IMR-90 (cell line): ENCODE results near the gene RCN2. TPM values are rescaled to one million over a fixed set of nuclear protein-coding genes. Genes with fewer than 3 reads are reported as not detected.

Experiments used
- ATAC-seq: fragments of 200-7000 bp; cut with Tn5 transposase; 2 replicates; pipeline ENCODE4 v1.9.1; 2020; ENCODE audit warnings: low read depth, mild to moderate bottlenecking, moderate library complexity
- BruUV-seq: library from RNA; stranded (reverse); fragments of 400-500 nt; replicated peaks from 2 replicates; lab custom pipeline; 2021; lab: Mats Ljungman, UMichigan
- CTCF ChIA-PET: fragments of 300-600 bp; formaldehyde crosslinking; extraction: SDS; loops from one replicate; lab custom pipeline; 2021; ENCODE audit warnings: antibody characterized with exemption; lab: Yijun Ruan, JAX
- POLR2A ChIA-PET: fragments of 300-600 bp; sonication (Branson Sonifier 250); formaldehyde crosslinking; loops from one replicate; lab custom pipeline; 2022; ENCODE audit warnings: antibody characterized with exemption; ENCODE audit not compliant: unreplicated experiment; lab: Charles Lee
- DNase-seq: peaks from one replicate; pipeline ENCODE4 v3.0.0; 2013
- H2AFZ ChIP-seq: replicated peaks from 2 replicates; pipeline ENCODE3; 2013; ENCODE audit warnings: low read length, mild to moderate bottlenecking; ENCODE audit not compliant: poor library complexity
- H2AK5ac ChIP-seq: 2 replicates; pipeline ENCODE4 v1.6.1; 2013; ENCODE audit warnings: low read depth, low read length, inconsistent platforms
- H2AK9ac ChIP-seq: replicated peaks from 2 replicates; pipeline ENCODE3; 2013; ENCODE audit warnings: mild to moderate bottlenecking, low read depth, low read length, moderate library complexity; ENCODE audit not compliant: poor library complexity
- H2BK120ac ChIP-seq: 2 replicates; pipeline ENCODE4 v1.6.1; 2013; ENCODE audit warnings: low read depth, low read length, inconsistent platforms
- H2BK15ac ChIP-seq: 3 replicates; pipeline ENCODE4 v1.6.1; 2013; ENCODE audit warnings: low read depth, low read length, inconsistent platforms
- H2BK20ac ChIP-seq: 2 replicates; pipeline ENCODE4 v1.6.1; 2013; ENCODE audit warnings: low read depth, mild to moderate bottlenecking, inconsistent platforms, low read length, moderate library complexity
- H2BK5ac ChIP-seq: 2 replicates; pipeline ENCODE4 v1.6.1; 2013; ENCODE audit warnings: mild to moderate bottlenecking, low read depth, low read length, inconsistent platforms; ENCODE audit not compliant: poor library complexity, severe bottlenecking
- H3K14ac ChIP-seq: replicated peaks from 2 replicates; pipeline ENCODE4 v1.6.1; 2013; ENCODE audit warnings: low read depth, low read length, inconsistent platforms
- H3K18ac ChIP-seq: 2 replicates; pipeline ENCODE4 v1.6.1; 2013; ENCODE audit warnings: low read depth, low read length, control low read depth
- H3K23ac ChIP-seq: 2 replicates; pipeline ENCODE4 v1.6.1; 2013; ENCODE audit warnings: low read depth, low read length, inconsistent platforms
- H3K27ac ChIP-seq: 2 replicates; pipeline ENCODE4 v1.5.1; 2013; ENCODE audit warnings: mild to moderate bottlenecking, control low read depth, low read length; ENCODE audit not compliant: insufficient read depth
- H3K27me3 ChIP-seq: 2 replicates; pipeline ENCODE4 v1.6.1; 2013; ENCODE audit warnings: low read length; ENCODE audit not compliant: control insufficient read depth, insufficient read depth
- H3K36me3 ChIP-seq: 2 replicates; pipeline ENCODE4 v1.6.1; 2013; ENCODE audit warnings: low read length, mixed read lengths; ENCODE audit not compliant: control insufficient read depth, insufficient read depth
- H3K4ac ChIP-seq: 2 replicates; pipeline ENCODE4 v1.6.1; 2013; ENCODE audit warnings: low read depth, low read length, inconsistent platforms
- H3K4me1 ChIP-seq: 2 replicates; pipeline ENCODE4 v1.6.1; 2013; ENCODE audit warnings: low read length, mixed read lengths; ENCODE audit not compliant: control insufficient read depth, insufficient read depth
- H3K4me2 ChIP-seq: 2 replicates; pipeline ENCODE4 v1.6.1; 2013; ENCODE audit warnings: low read depth, mild to moderate bottlenecking, control low read depth, low read length, moderate library complexity
- H3K4me3 ChIP-seq: 2 replicates; pipeline ENCODE4 v1.5.1; 2013; ENCODE audit warnings: low read depth, mild to moderate bottlenecking, control low read depth, low read length, moderate library complexity; ENCODE audit not compliant: insufficient read depth
- H3K56ac ChIP-seq: 2 replicates; pipeline ENCODE4 v1.6.1; 2013; ENCODE audit warnings: low read length, inconsistent platforms; ENCODE audit not compliant: insufficient read depth; ENCODE audit errors: extremely low read depth
- H3K79me1 ChIP-seq, 2 experiments: 2 replicates each; pipeline ENCODE4 v1.6.1; 2013; ENCODE audit warnings: low read length in 2 of 2, inconsistent platforms in 1 of 2, low read depth in 1 of 2
- H3K9ac ChIP-seq: 2 replicates; pipeline ENCODE4 v1.6.1; 2013; ENCODE audit warnings: low read depth, low read length, control low read depth
- H3K9me1 ChIP-seq: 2 replicates; pipeline ENCODE4 v1.6.1; 2013; ENCODE audit warnings: low read length, inconsistent platforms; ENCODE audit not compliant: insufficient read depth
- H3K9me3 ChIP-seq: 2 replicates; pipeline ENCODE4 v1.6.1; 2013; ENCODE audit warnings: low read length; ENCODE audit not compliant: control insufficient read depth, insufficient read depth
- H4K20me1 ChIP-seq: 2 replicates; pipeline ENCODE4 v1.6.1; 2013; ENCODE audit warnings: low read length, inconsistent platforms; ENCODE audit not compliant: insufficient read depth
- H4K5ac ChIP-seq: 2 replicates; pipeline ENCODE4 v1.6.1; 2013; ENCODE audit warnings: mild to moderate bottlenecking, low read depth, low read length, control low read depth
- H4K8ac ChIP-seq, 2 experiments: 2 replicates each; pipeline ENCODE4 v1.6.1; 2013; ENCODE audit warnings: low read depth in 2 of 2, low read length in 2 of 2, control low read depth in 1 of 2, inconsistent platforms in 1 of 2
- H4K91ac ChIP-seq: 2 replicates; pipeline ENCODE4 v1.6.1; 2013; ENCODE audit warnings: low read depth, low read length, inconsistent platforms; ENCODE audit not compliant: insufficient read depth
- BHLHE40 ChIP-seq: fragments of 150-350 bp; IDR thresholded peaks from 2 replicates; pipeline ENCODE4 v1.6.1; 2016; ENCODE audit warnings: mild to moderate bottlenecking, low read depth, low read length
- CEBPB ChIP-seq: IDR thresholded peaks from 2 replicates; pipeline ENCODE4 v1.6.1; 2012; ENCODE audit warnings: low read depth, low read length, improper control_type of control experiment
- FOS ChIP-seq: fragments of 150-350 bp; IDR thresholded peaks from 2 replicates; pipeline ENCODE4 v1.6.1; 2016; ENCODE audit warnings: low read depth, low read length
- MXI1 ChIP-seq: IDR thresholded peaks from 2 replicates; pipeline ENCODE4 v1.6.1; 2012; ENCODE audit warnings: low read depth, mild to moderate bottlenecking, low read length, moderate library complexity, borderline replicate concordance
- NFE2L2 ChIP-seq: fragments of 150-350 bp; IDR thresholded peaks from 2 replicates; pipeline ENCODE4 v1.6.1; 2016; ENCODE audit warnings: low read depth, mild to moderate bottlenecking, low read length
- POLR2A ChIP-seq: IDR thresholded peaks from 2 replicates; pipeline ENCODE4 v1.6.1; 2012; ENCODE audit warnings: mild to moderate bottlenecking, low read depth, low read length
- WGBS, 2 experiments: methylation state at CpG; one replicate each; pipeline versions ENCODE4 v1.1.5 to v1.1.7; 2013; ENCODE audit warnings: missing lambda C conversion rate in 2 of 2; ENCODE audit not compliant: insufficient read length in 1 of 2; ENCODE audit errors: extremely low coverage in 2 of 2; 5-methylcytosine and 5-hydroxymethylcytosine counted together
- dilution Hi-C: fragments of 300-500 bp; cut with HindIII; formaldehyde crosslinking; loops from one replicate; pipeline ENCODE4 v1.14.3; 2018; ENCODE audit warnings: low sequenced_read_pairs; ENCODE audit not compliant: unreplicated experiment
- in situ Hi-C: fragments of 300-500 bp; cut with MboI; formaldehyde crosslinking; loops from 3 replicates; pipeline ENCODE4 v1.14.3; 2019; ENCODE audit warnings: low sequenced_read_pairs, inconsistent platforms, mixed read lengths
- intact Hi-C: fragments of 100-400 bp; cut with micrococcal nuclease; formaldehyde crosslinking; loops from 2 replicates; pipeline ENCODE4 v1.10.0; 2022
- polyA plus RNA-seq, 3 experiments: library from polyadenylated mRNA; depleted of rRNA; stranded (reverse); fragments of >200 nt; gene quantifications; 2 replicates each; pipeline ENCODE4 v1.2.3, GENCODE V29; 2012; ENCODE audit warnings: low replicate concordance in 1 of 3
- total RNA-seq: library from RNA; depleted of rRNA; stranded (reverse); fragments of >200 nt; gene quantifications from 2 replicates; pipeline ENCODE4 v1.2.3, GENCODE V29; 2012
- TF ChIP-seq, protein P1 (sequence below): fragments of 150-350 bp; IDR thresholded peaks from 2 replicates; pipeline ENCODE4 v1.6.1; 2016; ENCODE audit warnings: low read depth, mild to moderate bottlenecking, low read length, moderate library complexity, borderline replicate concordance

The RCN2 gene
- total and polyA plus RNA-seq, 2 of the 4 experiments (the other 2 are of a cell fraction): 12.0 to 56.5 TPM

GRCh38 chr15:76979331-76979925, 47.9 kb downstream of the RCN2 start (continued):
- no peak for TF ChIP-seq CEBPB
- no peak for TF ChIP-seq POLR2A

- no peak overlapping the region for H3K56ac ChIP-seq
- no TSS peak for BruUV-seq
- H3K36me3 ChIP-seq: no peaks in the 10 kb centered on the region
- H2BK5ac ChIP-seq: no peak overlapping the region
- H3K23ac ChIP-seq: no peak overlapping the region
- no peak overlapping the region for H4K91ac ChIP-seq
- no peak overlapping the region for H3K4me2 ChIP-seq
- no peaks in the 10 kb centered on the region for H4K20me1 ChIP-seq
- intact Hi-C loops (no loop called here), dilution Hi-C loops (no loop called here), in situ Hi-C loops (no loop called here)
- no peak overlapping the region for H3K4me3 ChIP-seq
- H2AFZ ChIP-seq: no peak overlapping the region
- H2AK5ac ChIP-seq: no peak overlapping the region
- no peak overlapping the region for H2AK9ac ChIP-seq
- H3K27ac ChIP-seq: no peak overlapping the region
- H2BK15ac ChIP-seq: no peak overlapping the region
- no peaks in the 10 kb centered on the region for H3K79me1 ChIP-seq
- H2BK120ac ChIP-seq: no peak overlapping the region
- DNase-seq (no peak), ATAC-seq (no peak)
- H3K9me1 ChIP-seq: no peaks in the 10 kb centered on the region
- H3K18ac ChIP-seq: no peak overlapping the region
- peaks cover 24% of the 10 kb centered on the region for H3K27me3 ChIP-seq
- H4K5ac ChIP-seq: no peak overlapping the region
- no peaks in the 10 kb centered on the region for H3K4me1 ChIP-seq
- no peak overlapping the region for H4K8ac ChIP-seq
- CTCF ChIA-PET: no interaction called here
- POLR2A ChIA-PET: no interaction called here
- 0 out of 2 replicates have a peak, but pooled peaks cover 5% of the 10 kb centered on the region for H3K9me3 ChIP-seq
- TF ChIP-seq NFE2L2 (no peak), BHLHE40 (no peak), MXI1 (no peak), FOS (no peak)
- TF ChIP-seq, protein P1, sequence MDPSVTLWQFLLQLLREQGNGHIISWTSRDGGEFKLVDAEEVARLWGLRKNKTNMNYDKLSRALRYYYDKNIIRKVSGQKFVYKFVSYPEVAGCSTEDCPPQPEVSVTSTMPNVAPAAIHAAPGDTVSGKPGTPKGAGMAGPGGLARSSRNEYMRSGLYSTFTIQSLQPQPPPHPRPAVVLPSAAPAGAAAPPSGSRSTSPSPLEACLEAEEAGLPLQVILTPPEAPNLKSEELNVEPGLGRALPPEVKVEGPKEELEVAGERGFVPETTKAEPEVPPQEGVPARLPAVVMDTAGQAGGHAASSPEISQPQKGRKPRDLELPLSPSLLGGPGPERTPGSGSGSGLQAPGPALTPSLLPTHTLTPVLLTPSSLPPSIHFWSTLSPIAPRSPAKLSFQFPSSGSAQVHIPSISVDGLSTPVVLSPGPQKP: no peak
- WGBS, 2 experiments: 58% methylated on average over 4 of the region's 7 CpGs; no CpG with 5 or more reads in 1 of the 2 experiments
- no peak overlapping the region for H2BK20ac ChIP-seq
- no peak overlapping the region for H3K14ac ChIP-seq
- no peak overlapping the region for H3K9ac ChIP-seq
- no peak overlapping the region for H3K4ac ChIP-seq
Observed at GRCh38 chr15:76979996-76980520, 48.5 kb downstream of the RCN2 start.
